Measurements from ENCODE around the gene TOMM20L. TPM values are rescaled to one million over a fixed set of nuclear protein-coding genes. Genes with fewer than 3 reads are reported as not detected.

The TOMM20L gene
- polyA plus RNA-seq, 3 donors: 0.33 TPM; not detected in 2

GRCh38 chr14:58439476-58439875 is 43.7 kb downstream of the TOMM20L start:
- intact Hi-C loops (cut with micrococcal nuclease): no loop called here
- 20% methylated on average over 1 of the region's 5 CpGs for WGBS (ENCODE audit: insufficient coverage)
- H3K4me3 ChIP-seq (replicated peaks in 1 of 3; ENCODE audit: low read depth in 2 of 3, low read length in 3 of 3): no peak overlapping the region
- H3K4me1 ChIP-seq (ENCODE audit: control insufficient read depth in 1 of 2, insufficient read depth in 2 of 2, low read length in 2 of 2): peaks cover 0 to 9% of the 10 kb centered on the region in 2 donors
- H3K36me3 ChIP-seq (replicated peaks in 1 of 2; ENCODE audit: control insufficient read depth in 1 of 2, insufficient read depth in 2 of 2, low read length in 2 of 2): peaks cover 26 to 60% of the 10 kb centered on the region in 2 donors
- TF ChIP-seq, protein P1, sequence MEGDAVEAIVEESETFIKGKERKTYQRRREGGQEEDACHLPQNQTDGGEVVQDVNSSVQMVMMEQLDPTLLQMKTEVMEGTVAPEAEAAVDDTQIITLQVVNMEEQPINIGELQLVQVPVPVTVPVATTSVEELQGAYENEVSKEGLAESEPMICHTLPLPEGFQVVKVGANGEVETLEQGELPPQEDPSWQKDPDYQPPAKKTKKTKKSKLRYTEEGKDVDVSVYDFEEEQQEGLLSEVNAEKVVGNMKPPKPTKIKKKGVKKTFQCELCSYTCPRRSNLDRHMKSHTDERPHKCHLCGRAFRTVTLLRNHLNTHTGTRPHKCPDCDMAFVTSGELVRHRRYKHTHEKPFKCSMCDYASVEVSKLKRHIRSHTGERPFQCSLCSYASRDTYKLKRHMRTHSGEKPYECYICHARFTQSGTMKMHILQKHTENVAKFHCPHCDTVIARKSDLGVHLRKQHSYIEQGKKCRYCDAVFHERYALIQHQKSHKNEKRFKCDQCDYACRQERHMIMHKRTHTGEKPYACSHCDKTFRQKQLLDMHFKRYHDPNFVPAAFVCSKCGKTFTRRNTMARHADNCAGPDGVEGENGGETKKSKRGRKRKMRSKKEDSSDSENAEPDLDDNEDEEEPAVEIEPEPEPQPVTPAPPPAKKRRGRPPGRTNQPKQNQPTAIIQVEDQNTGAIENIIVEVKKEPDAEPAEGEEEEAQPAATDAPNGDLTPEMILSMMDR (IDR thresholded peaks at IDR 0.05): no peak
- no peaks in the 10 kb centered on the region for H4K20me1 ChIP-seq (ENCODE audit: insufficient read depth, low read length)
- peaks cover 44 to 76% of the 10 kb centered on the region in 2 donors for H3K36me3 Mint-ChIP-seq
- H3K79me2 ChIP-seq (ENCODE audit: insufficient read depth, low read length): no peaks in the 10 kb centered on the region
- no peak overlapping the region for H3K9ac ChIP-seq (ENCODE audit: insufficient read depth, low read length, poor library complexity, severe bottlenecking)
- peak overlapping the region; percentile 12 to 88 (median 80) for H3K27ac Mint-ChIP-seq
- H3K9me3 Mint-ChIP-seq: peaks cover 0 to 4% (median 0%) of the 10 kb centered on the region in 7 donors
- no peak overlapping the region for H3K4me3 Mint-ChIP-seq
- peaks cover 0 to 2% (median 0%) of the 10 kb centered on the region in 3 donors for H3K27me3 Mint-ChIP-seq (ENCODE audit: low read depth in 3 of 3)
- peak overlapping the region in 1 of 2 donors; percentile 36 for H3K27ac ChIP-seq (ENCODE audit: low read depth in 1 of 2, low read length in 2 of 2)
- H3K4me1 Mint-ChIP-seq: peaks cover 16% of the 10 kb centered on the region
- no peaks in the 10 kb centered on the region for H3K9me3 ChIP-seq (replicated peaks in 1 of 2; ENCODE audit: control insufficient read depth in 1 of 2, insufficient read depth in 1 of 2, low read length in 2 of 2)
- no peaks in the 10 kb centered on the region for H3K27me3 ChIP-seq (ENCODE audit: control insufficient read depth in 2 of 2, insufficient read depth in 2 of 2, low read length in 2 of 2)
- H2AFZ ChIP-seq (ENCODE audit: insufficient read depth, low read depth, low read length, poor library complexity, severe bottlenecking): no peak overlapping the region
- peak; percentile 20 to 56 (median 38) for DNase-seq
- no peak overlapping the region for H3K4me2 ChIP-seq (replicated peaks; ENCODE audit: extremely low read depth, low read length, poor library complexity, severe bottlenecking)

- Mint-ChIP-seq H3K36me3 (peaks cover 29 to 60% of the 10 kb centered on the region in 2 donors), H3K9me3 (no peaks in the 10 kb centered on the region), H3K27me3 (ENCODE audit: low read depth in 3 of 3) (no peaks in the 10 kb centered on the region), H3K27ac (no peak overlapping the region), H3K4me1 (peaks cover 5% of the 10 kb centered on the region), H3K4me3 (no peak overlapping the region)
- no peaks in the 10 kb centered on the region for H3K79me2 ChIP-seq (ENCODE audit: insufficient read depth, low read length)
- WGBS (ENCODE audit: insufficient coverage): 100% methylated on average over 2 of the region's 5 CpGs
- no peaks in the 10 kb centered on the region for H3K27me3 ChIP-seq (ENCODE audit: control insufficient read depth in 2 of 2, insufficient read depth in 2 of 2, low read length in 2 of 2)
- no peak overlapping the region for H2AFZ ChIP-seq (ENCODE audit: insufficient read depth, low read depth, low read length, poor library complexity, severe bottlenecking)
- no peaks in the 10 kb centered on the region for H3K9me3 ChIP-seq (replicated peaks in 1 of 2; ENCODE audit: control insufficient read depth in 1 of 2, insufficient read depth in 1 of 2, low read length in 2 of 2)
- H3K4me3 ChIP-seq (replicated peaks in 1 of 3; ENCODE audit: low read depth in 2 of 3, low read length in 3 of 3): no peak overlapping the region
- H3K27ac ChIP-seq (ENCODE audit: low read depth in 1 of 2, low read length in 2 of 2): no peak overlapping the region
- peaks cover 0 to 4% of the 10 kb centered on the region in 2 donors for H3K4me1 ChIP-seq (ENCODE audit: control insufficient read depth in 1 of 2, insufficient read depth in 2 of 2, low read length in 2 of 2)
- no peak overlapping the region for H3K9ac ChIP-seq (ENCODE audit: insufficient read depth, low read length, poor library complexity, severe bottlenecking)
- peaks cover 28 to 57% of the 10 kb centered on the region in 2 donors for H3K36me3 ChIP-seq (replicated peaks in 1 of 2; ENCODE audit: control insufficient read depth in 1 of 2, insufficient read depth in 2 of 2, low read length in 2 of 2)
- intact Hi-C loops (cut with micrococcal nuclease): no loop called here
- DNase-seq: no peak
- H4K20me1 ChIP-seq (ENCODE audit: insufficient read depth, low read length): no peaks in the 10 kb centered on the region
- TF ChIP-seq, protein P1 (IDR thresholded peaks at IDR 0.05): no peak
- H3K4me2 ChIP-seq (replicated peaks; ENCODE audit: extremely low read depth, low read length, poor library complexity, severe bottlenecking): no peak overlapping the region
These were observed 48.9 kb downstream of the TOMM20L start for GRCh38 chr14:58444627-58445026.

Data from CD14-positive monocyte (primary cell).